Mesendoderm (in vitro differentiated cells): Measurements from ENCODE around the gene FBLN1.

ENCODE experiments used
- DNase-seq: peaks from one replicate; pipeline ENCODE4 v3.0.0; 2013
- H2AK5ac ChIP-seq: 2 replicates; pipeline ENCODE4 v1.6.1; 2013; ENCODE audit warnings: low read length, inconsistent platforms
- H2BK120ac ChIP-seq: 2 replicates; pipeline ENCODE4 v1.6.1; 2013; ENCODE audit warnings: low read depth, mild to moderate bottlenecking, low read length, moderate library complexity, mixed read lengths
- H2BK15ac ChIP-seq: replicated peaks from 2 replicates; pipeline ENCODE4 v1.6.1; 2013; ENCODE audit warnings: low read depth, mild to moderate bottlenecking, moderate library complexity
- H2BK5ac ChIP-seq: 2 replicates; pipeline ENCODE4 v1.6.1; 2013; ENCODE audit warnings: low read length, inconsistent platforms
- H3K18ac ChIP-seq: 2 replicates; pipeline ENCODE4 v1.6.1; 2013; ENCODE audit warnings: mild to moderate bottlenecking, low read length, mixed read lengths
- H3K23ac ChIP-seq: one replicate; pipeline ENCODE4 v1.6.1; 2013; ENCODE audit warnings: low read length
- H3K27ac ChIP-seq: 2 replicates; pipeline ENCODE4 v1.5.1; 2013; ENCODE audit warnings: low read depth, mild to moderate bottlenecking, inconsistent platforms, low read length, moderate library complexity
- H3K27me3 ChIP-seq: 2 replicates; pipeline ENCODE4 v1.6.1; 2013; ENCODE audit warnings: low read length, control low read depth, mild to moderate bottlenecking, inconsistent platforms; ENCODE audit not compliant: insufficient read depth, poor library complexity
- H3K36me3 ChIP-seq: 2 replicates; pipeline ENCODE4 v1.6.1; 2013; ENCODE audit warnings: low read length, inconsistent platforms; ENCODE audit not compliant: control insufficient read depth, insufficient read depth
- H3K4ac ChIP-seq: one replicate; pipeline ENCODE4 v1.6.1; 2013; ENCODE audit warnings: low read depth, mild to moderate bottlenecking, low read length, moderate library complexity
- H3K4me1 ChIP-seq: 2 replicates; pipeline ENCODE4 v1.6.1; 2013; ENCODE audit warnings: low read depth, low read length, inconsistent platforms; ENCODE audit not compliant: control insufficient read depth
- H3K4me2 ChIP-seq: 2 replicates; pipeline ENCODE4 v1.6.1; 2013; ENCODE audit warnings: low read length
- H3K4me3 ChIP-seq: 2 replicates; pipeline ENCODE4 v1.5.1; 2013; ENCODE audit warnings: mild to moderate bottlenecking, low read length
- H3K56ac ChIP-seq: one replicate; pipeline ENCODE4 v1.6.1; 2013; ENCODE audit warnings: low read length
- H3K79me1 ChIP-seq: 2 replicates; pipeline ENCODE4 v1.6.1; 2013; ENCODE audit warnings: low read length, inconsistent platforms
- H3K79me2 ChIP-seq: 2 replicates; pipeline ENCODE4 v1.6.1; 2013; ENCODE audit warnings: mild to moderate bottlenecking, low read length; ENCODE audit not compliant: control insufficient read depth, insufficient read depth
- H3K9ac ChIP-seq: 2 replicates; pipeline ENCODE4 v1.6.1; 2013; ENCODE audit warnings: low read length, inconsistent platforms
- H4K5ac ChIP-seq: one replicate; pipeline ENCODE4 v1.6.1; 2013; ENCODE audit warnings: low read length
- H4K8ac ChIP-seq: one replicate; pipeline ENCODE4 v1.6.1; 2013; ENCODE audit warnings: low read depth, mild to moderate bottlenecking, control low read depth, low read length, moderate library complexity
- WGBS: extraction: QIAGEN DNeasy Blood & Tissue Kit; methylation state at CpG from one replicate; pipeline ENCODE4 v1.1.7; 2013; ENCODE audit warnings: low lambda C conversion rate, missing lambda C conversion rate; ENCODE audit not compliant: insufficient coverage; ENCODE audit errors: extremely low coverage; 5-methylcytosine and 5-hydroxymethylcytosine counted together

Gene FBLN1

DNA sequence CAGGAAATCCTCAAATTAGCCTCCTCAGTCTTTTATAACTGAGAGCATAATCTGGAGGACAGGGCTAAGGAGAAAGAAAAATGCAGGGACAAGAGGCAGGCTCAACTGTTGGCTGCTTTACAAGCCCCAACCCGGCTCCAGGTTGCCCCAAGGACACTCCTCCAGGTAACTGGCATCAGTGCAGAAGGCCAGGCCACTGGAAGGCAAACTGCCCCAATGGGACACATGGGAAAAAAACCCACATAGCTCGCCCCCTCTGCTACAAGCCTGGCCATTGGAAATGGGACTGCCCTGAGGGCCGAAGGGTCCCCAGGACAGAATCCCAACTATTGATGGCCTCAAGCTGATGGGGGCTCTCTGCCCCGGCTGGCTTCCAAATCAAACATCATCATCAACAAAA, 17.9 kb upstream of the FBLN1 start:
- Histone ChIP-seq H3K79me2 (no peaks in the 10 kb centered on the region), H3K56ac (no peak overlapping the region), H3K27me3 (no peaks in the 10 kb centered on the region), H3K4me3 (no peak overlapping the region), H3K18ac (no peak overlapping the region), H2AK5ac (no peak overlapping the region), H3K23ac (no peak overlapping the region), H2BK120ac (no peak overlapping the region), H3K9ac (no peak overlapping the region), H3K4me1 (no peaks in the 10 kb centered on the region), H3K79me1 (no peaks in the 10 kb centered on the region), H4K8ac (no peak overlapping the region), H4K5ac (no peak overlapping the region), H3K27ac (no peak overlapping the region), H2BK5ac (no peak overlapping the region), H2BK15ac (no peak overlapping the region), H3K4ac (no peak overlapping the region), H3K4me2 (no peak overlapping the region), H3K36me3 (no peaks in the 10 kb centered on the region)
- WGBS, result no CpG with 5 or more reads among the region's 4 CpGs
- DNase-seq, result no peak

DNA sequence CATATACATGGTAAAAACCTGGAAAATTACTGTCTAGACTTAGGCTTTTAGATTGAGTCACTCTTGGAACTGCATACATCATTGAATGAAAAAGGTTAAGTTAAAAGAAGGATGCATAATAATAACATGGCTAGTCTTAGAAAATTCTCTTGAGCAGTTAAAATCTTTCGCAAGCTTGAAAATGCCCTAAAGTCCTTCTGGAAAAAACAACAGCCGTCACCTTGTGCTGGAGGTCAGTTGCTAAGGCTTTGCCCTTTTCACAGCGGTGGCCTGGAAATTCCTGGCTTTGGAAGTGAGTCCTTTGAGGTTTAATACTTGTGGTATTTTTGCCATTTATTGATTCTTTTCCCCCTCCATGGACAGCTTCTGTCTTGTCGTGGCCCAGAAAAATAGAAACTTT, 17.4 kb upstream of the FBLN1 start:
- no peaks in the 10 kb centered on the region for H3K27me3 ChIP-seq
- no peak overlapping the region for H2BK5ac ChIP-seq
- WGBS, result no CpG with 5 or more reads among the region's 4 CpGs

DNA sequence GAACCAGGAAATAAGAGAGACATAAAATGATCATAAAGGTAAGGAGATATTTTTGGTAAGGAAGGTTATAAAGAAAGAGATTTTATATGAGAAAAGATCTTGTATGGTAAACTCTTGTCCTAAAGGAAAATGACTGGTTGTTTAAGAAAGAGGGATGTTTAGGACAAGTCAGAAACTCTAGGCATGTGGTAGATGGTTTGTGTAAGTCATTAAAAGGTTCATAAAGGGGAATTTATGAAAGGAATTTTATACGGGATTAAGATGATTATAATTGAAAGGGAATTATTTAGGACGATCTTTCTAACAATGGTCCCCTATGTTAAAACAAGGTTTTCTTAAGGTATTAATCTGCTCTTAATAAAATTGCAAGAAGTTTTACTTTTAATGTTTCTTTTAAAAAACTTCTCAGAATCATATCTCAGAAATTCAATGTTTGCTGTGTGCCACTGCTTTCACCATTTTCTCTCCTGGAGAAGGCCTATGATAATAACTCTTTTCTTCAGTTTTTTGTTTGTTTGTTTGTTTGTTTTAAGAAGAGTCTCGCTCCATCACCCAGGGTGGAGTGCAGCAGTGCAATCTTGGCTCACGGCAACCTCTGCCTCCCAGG, 13.8 kb upstream of the FBLN1 start:
- Histone ChIP-seq H3K9ac (no peak overlapping the region), H3K23ac (no peak overlapping the region), H3K4ac (no peak overlapping the region), H2AK5ac (no peak overlapping the region), H4K8ac (no peak overlapping the region), H3K79me2 (no peaks in the 10 kb centered on the region), H3K4me2 (no peak overlapping the region), H2BK120ac (no peak overlapping the region), H3K4me1 (no peaks in the 10 kb centered on the region), H2BK15ac (no peak overlapping the region), H3K27me3 (no peaks in the 10 kb centered on the region), H3K18ac (no peak overlapping the region), H3K79me1 (no peaks in the 10 kb centered on the region), H3K27ac (no peak overlapping the region), H3K4me3 (no peak overlapping the region), H4K5ac (no peak overlapping the region), H2BK5ac (no peak overlapping the region), H3K56ac (no peak overlapping the region), H3K36me3 (no peaks in the 10 kb centered on the region)
- no peak for DNase-seq
- 100% methylated on average over 2 of the region's 4 CpGs for WGBS

More for the DNA sequence above, 17.4 kb upstream of the FBLN1 start:
- Histone ChIP-seq H3K36me3 (no peaks in the 10 kb centered on the region), H3K79me2 (no peaks in the 10 kb centered on the region), H3K4me1 (no peaks in the 10 kb centered on the region), H3K9ac (no peak overlapping the region), H3K23ac (no peak overlapping the region), H3K4me3 (no peak overlapping the region), H2AK5ac (no peak overlapping the region), H2BK120ac (no peak overlapping the region), H4K8ac (no peak overlapping the region), H3K27ac (no peak overlapping the region), H3K4ac (no peak overlapping the region), H3K18ac (no peak overlapping the region), H3K79me1 (no peaks in the 10 kb centered on the region), H2BK15ac (no peak overlapping the region), H3K56ac (no peak overlapping the region), H3K4me2 (no peak overlapping the region), H4K5ac (no peak overlapping the region)
- DNase-seq, result no peak

- Histone ChIP-seq H3K79me1 (no peaks in the 10 kb centered on the region), H3K4ac (no peak overlapping the region), H4K5ac (no peak overlapping the region), H3K4me2 (no peak overlapping the region), H2BK5ac (no peak overlapping the region), H3K23ac (no peak overlapping the region), H3K36me3 (no peaks in the 10 kb centered on the region), H3K27ac (no peak overlapping the region), H2BK15ac (no peak overlapping the region), H3K18ac (no peak overlapping the region), H3K27me3 (no peaks in the 10 kb centered on the region), H4K8ac (no peak overlapping the region), H3K4me1 (peaks cover under 1% of the 10 kb centered on the region), H3K56ac (no peak overlapping the region), H2BK120ac (no peak overlapping the region), H3K79me2 (no peaks in the 10 kb centered on the region), H3K4me3 (no peak overlapping the region), H2AK5ac (no peak overlapping the region), H3K9ac (no peak overlapping the region)
- no CpG with 5 or more reads among the region's 3 CpGs for WGBS
- DNase-seq, result peak; percentile 65
Observed at GRCh38 chr22:45490836-45491235, 11.8 kb upstream of the FBLN1 start.

- Histone ChIP-seq H3K9ac (no peak overlapping the region), H3K23ac (no peak overlapping the region), H3K79me1 (no peaks in the 10 kb centered on the region), H3K4me2 (no peak overlapping the region), H3K36me3 (no peaks in the 10 kb centered on the region), H3K4me1 (peaks cover 2% of the 10 kb centered on the region), H3K56ac (no peak overlapping the region), H4K5ac (no peak overlapping the region), H3K4me3 (no peak overlapping the region), H3K27me3 (no peaks in the 10 kb centered on the region), H3K27ac (no peak overlapping the region), H4K8ac (no peak overlapping the region), H2BK15ac (no peak overlapping the region), H3K4ac (no peak overlapping the region), H3K18ac (no peak overlapping the region), H2AK5ac (no peak overlapping the region), H3K79me2 (no peaks in the 10 kb centered on the region), H2BK120ac (no peak overlapping the region), H2BK5ac (no peak overlapping the region)
- no CpG with 5 or more reads among the region's 8 CpGs for WGBS
- no peak for DNase-seq
Observed at GRCh38 chr22:45491841-45492240, 10.8 kb upstream of the FBLN1 start.

DNA sequence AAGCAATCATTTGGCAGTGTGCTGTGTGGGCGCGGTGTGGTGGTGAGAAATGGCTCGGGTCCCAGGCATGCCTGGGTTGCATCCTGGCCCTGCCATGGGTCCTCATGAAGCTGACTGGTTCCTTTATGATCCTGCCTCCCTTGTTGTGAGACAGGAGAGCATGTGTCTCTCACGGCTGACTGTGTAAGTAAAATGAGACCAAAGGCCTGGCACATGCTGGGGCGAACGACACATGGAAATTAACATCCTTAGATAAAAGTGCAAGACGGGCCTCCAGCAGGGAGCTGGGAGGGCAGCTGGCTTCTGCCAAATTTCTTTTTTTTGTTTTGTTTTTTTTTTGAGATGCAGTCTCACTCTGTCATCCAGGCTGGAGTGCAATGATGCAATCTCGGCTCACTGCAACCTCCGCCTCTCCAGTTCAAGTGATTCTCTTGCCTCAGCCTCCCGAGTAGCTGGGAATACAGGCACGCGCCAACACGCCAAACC, 9.4 kb upstream of the FBLN1 start:
- Histone ChIP-seq H2BK5ac (peak overlapping the region; percentile 1), H3K4me3 (no peak overlapping the region), H4K5ac (no peak overlapping the region), H3K79me2 (no peaks in the 10 kb centered on the region), H3K27ac (peak overlapping the region; percentile 48), H2BK15ac (no peak overlapping the region), H2BK120ac (no peak overlapping the region), H3K4me2 (no peak overlapping the region), H3K18ac (no peak overlapping the region), H3K23ac (no peak overlapping the region), H3K9ac (no peak overlapping the region), H3K36me3 (no peaks in the 10 kb centered on the region), H3K4me1 (peaks cover 2% of the 10 kb centered on the region), H3K79me1 (no peaks in the 10 kb centered on the region), H3K4ac (no peak overlapping the region), H4K8ac (no peak overlapping the region), H3K27me3 (no peaks in the 10 kb centered on the region), H2AK5ac (no peak overlapping the region), H3K56ac (peak overlapping the region; percentile 11)
- peak; percentile 81 for DNase-seq
- no CpG with 5 or more reads among the region's 13 CpGs for WGBS
